ENCODE data around the gene IFT22.
"Not testable (repeated sequence)": the region's sequence is repeated elsewhere in the genome, so short reads cannot be mapped to it uniquely, and the experiment has no call there.

Gene IFT22

GRCh38 chr7:101321491-101322401 is at the start of gene IFT22:
IFT22 (minus strand) TSS chr7:101321812; CDS start chr7:101321709, 103 bp downstream.
- peak; percentile 87 for DNase-seq

- DNase-seq, result no peak
Observed at GRCh38 chr7:101370836-101371235, 49.2 kb upstream of the IFT22 start.

- no peak for DNase-seq
Observed at GRCh38 chr7:101368422-101369165, 47.0 kb upstream of the IFT22 start.

DNA sequence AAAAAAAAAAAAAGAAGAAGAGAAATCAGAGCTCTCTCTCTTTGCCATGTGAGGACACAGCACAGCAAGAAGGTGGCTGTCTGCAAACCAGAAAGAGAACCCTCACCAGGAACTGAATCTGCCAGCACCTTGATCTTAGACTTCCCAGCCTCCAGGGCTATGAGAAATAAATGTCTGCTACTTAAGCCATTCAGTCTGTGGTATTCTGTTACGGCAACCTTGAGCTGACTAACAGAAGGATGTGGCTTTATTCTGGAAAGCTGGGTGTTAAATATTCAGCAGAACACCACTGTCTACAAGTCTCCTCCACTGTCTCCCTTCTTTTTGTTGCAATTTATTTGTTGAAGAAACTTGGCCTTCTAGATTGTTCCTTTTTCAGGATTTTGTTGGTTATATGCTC is 46.1 kb upstream of the IFT22 start:
- no peak for DNase-seq

DNA sequence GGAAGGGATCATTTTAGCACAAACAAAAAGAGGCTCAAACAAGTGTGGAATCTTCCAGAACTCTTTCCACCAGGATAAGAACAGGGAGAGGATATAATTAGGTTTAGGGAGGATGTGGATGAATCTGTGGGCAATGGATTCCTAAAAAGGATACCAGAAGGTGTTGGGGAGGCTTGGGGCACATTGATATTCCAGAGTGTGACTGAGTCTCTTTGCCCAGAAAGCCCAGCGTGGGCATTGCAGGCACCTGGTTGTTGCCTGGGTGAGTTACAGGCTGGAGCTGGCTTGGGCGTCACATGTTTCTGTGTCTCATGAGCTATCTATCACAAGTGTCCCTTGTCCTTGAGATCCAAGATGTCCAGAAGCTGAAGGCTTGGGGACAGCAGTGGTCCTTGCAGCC is 44.3 kb upstream of the IFT22 start:
- DNase-seq, result no peak

- peak; percentile 64 for DNase-seq
Observed at GRCh38 chr7:101363734-101364374, 42.2 kb upstream of the IFT22 start.

GRCh38 chr7:101363196-101363733 is 41.7 kb upstream of the IFT22 start:
- no peak for DNase-seq

DNA sequence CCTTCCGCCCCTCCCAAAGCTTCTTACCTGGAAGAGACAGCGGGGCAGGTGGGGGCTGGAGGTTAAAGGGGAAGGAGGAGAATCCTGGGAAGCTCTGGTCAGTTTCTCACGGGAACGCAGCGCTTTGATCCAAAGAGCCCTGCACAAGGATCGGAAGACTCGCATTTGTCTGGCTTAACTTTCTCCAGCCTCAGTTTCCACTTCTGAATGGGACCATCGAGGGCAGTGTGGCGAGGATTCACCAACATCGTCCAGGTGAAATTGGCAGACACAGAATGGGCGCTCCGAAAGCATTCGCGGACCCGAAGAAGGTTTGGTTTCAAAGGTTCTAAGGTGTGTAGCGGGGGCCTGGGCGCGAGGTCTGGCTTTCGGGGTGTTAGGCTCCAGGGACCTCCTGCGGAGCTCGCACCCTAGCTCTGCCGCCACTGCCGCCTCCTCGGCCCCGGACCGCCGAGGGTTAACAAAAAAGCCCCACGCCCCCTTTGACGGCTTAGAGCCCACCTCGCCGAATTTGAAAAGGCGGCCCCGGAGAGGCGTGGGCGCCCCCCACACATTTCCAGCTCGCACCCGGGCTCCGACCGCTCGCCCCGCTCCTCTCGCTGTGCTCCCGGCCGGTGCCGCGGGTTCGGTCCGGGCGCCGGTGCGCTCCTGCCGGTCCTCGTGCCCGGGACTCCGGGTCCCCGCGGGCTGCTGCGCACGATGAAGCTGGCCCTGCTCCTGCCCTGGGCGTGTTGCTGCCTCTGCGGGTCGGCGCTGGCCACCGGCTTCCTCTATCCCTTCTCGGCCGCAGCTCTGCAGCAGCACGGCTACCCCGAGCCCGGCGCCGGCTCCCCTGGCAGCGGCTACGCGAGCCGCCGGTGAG is 41.0 kb upstream of the IFT22 start, which contains the start of gene COL26A1:
Gene COL26A1, plus strand, starts transcription at position 542 of the 862 bp plus-strand sequence. Its CDS starts 158 bp downstream, at position 700.
- DNase-seq, result no peak

GRCh38 chr7:101357433-101357832 is 35.8 kb upstream of the IFT22 start:
- no peak for DNase-seq

GRCh38 chr7:101352920-101353308 is 31.3 kb upstream of the IFT22 start:
- no peak for DNase-seq

DNA sequence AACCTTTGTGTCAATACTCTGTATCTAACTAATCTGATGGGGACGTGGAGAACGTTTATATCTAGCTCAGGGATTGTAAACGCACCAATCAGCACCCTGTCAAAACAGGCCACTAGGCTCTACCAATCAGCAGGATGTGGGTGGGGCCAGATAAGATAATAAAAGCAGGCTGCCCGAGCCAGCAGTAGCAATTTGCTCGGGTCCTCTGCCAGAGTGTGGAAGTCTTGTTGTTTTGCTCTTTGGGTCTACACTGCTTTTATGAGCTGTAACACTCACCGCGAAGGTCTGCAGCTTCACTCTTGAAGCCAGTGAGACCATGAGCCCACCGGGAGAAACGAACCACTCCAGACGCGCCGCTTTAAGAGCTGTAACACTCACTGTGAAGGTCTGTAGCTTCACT is 27.7 kb upstream of the IFT22 start:
- DNase-seq, result not testable (repeated sequence)

DNA sequence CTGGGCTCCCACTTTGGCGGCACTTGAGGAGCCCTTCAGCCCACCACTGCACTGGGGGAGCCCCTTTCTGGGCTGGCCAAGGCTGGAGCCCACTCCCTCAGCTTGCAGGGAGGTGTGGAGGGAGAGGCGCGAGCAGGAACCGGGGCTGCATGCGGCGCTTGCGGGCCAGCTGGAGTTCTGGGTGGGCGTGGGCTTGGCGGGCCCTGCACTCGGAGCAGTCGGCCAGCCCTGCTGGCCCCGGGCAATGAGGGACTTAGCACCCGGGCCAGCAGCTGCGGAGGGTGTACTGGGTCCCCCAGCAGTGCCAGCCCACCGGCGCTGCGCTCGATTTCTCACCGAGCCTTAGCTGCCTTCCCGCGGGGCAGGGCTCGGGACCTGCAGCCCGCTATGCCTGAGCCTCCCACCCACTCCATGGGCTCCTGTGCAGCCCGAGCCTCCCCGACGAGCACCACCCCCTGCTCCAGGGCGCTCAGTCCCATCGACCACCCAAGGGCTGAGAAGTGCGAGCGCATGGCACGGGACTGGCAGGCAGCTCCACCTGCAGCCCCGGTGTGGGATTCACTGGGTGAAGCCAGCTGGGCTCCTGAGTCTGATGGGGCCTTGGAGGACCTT is 26.9 kb upstream of the IFT22 start:
- not testable (repeated sequence) for DNase-seq

- DNase-seq, result no peak
Observed at GRCh38 chr7:101347477-101347876, 25.9 kb upstream of the IFT22 start.

DNA sequence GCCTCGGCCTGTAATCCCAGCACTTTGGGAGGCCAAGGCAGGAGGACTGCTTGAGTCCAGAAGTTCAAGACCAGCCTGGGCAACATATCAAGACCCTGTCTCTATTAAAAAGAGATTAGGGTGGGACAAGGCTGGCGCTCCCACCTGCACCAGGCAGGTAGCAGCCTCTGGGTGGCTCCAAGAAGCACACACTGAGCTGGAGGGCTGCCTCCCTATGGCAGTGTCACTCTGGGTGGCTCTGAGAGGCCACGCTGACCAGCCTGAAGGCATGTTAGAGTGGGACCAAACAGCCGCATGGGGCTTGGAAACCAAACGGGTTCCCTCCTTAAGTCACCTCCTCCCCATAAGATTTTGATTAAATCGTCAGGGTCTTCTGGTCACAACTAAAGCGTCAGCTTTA is 21.3 kb upstream of the IFT22 start:
- no peak for DNase-seq

DNA sequence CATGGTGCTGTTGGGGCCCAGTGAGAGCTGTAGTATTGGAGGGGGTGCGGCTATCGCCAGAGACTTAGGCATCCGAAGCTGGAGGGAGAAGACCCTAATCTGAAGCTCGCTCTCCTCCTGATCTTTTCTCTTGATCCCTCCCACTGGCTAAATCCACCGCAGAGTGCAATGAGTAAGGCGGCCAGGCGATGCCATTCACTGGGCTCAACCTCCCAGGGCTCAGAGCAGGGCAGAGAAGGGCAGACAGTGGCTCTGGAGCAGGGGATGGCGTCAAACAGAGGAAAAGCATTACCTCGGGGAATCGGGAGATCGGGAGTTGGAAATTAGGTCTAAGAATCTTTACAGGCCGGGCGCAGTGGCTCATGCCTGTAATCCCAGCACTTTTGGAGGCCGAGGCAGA is 18.8 kb upstream of the IFT22 start:
- no peak for DNase-seq

DNA sequence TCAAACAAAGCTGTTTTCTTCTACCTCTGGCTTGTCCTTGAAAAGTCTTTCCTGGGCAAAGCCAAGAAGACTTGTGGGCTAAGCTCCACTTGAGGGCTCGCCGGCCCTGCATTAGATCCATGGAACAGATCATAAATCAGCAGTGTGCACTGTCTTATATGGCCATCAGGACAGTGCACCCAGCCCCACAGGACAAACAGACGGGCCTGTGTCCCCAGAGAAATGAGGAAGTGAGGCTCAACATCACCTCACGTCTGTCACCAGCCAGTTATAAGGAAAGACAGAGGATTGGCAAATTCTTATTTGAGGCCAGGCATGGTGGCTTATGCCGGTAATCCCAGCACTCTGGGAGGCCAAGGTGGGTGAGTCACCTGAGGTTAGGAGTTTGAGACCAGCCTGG is 12.3 kb upstream of the IFT22 start:
- no peak for DNase-seq

DNA sequence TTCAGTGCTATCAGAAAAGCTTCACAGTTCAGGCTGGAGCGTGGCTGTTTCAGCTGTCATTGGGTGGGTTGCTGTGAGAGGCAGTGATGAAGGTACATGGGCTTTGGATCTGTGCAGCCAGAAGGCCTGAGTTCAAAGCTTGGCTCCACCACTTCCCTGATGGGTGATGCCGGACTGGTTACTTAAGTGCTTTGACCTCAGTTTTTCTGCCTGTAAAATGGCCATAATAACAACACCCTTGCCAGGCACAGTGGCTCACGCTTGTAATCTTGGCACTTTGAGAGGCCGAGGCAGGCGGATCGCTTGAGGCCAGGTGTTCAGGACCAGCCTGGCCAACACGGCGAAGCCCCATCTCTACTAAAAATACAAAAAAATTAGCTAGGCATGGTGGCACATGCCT is 10.4 kb upstream of the IFT22 start:
- no peak for DNase-seq

DNA sequence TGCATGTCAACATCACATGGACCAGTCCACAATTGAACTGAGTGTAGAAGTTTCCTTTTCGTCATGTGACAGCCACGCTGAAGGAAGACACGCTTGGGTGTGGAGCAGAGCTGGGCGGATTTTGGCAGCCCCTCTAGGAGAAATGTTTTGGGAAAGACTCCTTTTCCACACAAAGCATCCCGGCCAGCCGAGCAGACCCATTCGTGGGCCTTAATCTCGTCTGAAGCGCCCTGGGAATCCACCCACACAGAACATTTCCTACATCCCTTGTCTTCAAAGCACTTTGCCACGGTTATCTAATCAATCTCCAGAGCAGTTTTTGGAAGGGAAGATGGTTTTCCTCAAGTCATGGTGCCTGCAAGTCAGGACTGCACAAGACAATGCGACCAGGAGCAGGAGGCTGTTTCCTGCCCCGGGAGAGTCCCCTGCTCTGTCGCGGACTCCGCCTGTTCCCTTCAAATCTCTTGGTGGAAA is 8.4 kb upstream of the IFT22 start:
- DNase-seq, result no peak

GRCh38 chr7:101328159-101328558 is 6.5 kb upstream of the IFT22 start:
- no peak for DNase-seq

- no peak for DNase-seq
Observed at GRCh38 chr7:101319401-101319800, 2.2 kb downstream of the IFT22 start.

DNA sequence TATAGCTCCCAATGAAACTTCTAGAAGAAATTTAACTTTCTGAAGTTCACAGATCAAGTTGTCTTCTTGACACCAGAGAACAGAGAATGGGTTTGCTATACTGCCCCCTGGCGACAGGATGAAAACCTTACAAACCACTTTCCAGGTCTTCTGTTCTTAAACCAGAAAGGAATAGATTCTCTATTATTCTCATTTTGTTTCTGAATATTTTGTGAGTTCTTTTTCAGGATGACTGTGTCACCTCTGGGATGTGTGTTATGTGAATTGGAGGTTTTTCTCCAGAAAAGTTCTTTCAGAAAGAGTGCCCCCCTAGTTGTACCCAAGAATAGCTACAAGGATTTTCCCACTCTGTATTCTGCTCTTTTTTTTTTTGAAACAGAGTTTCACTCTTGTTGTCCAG is 6.3 kb downstream of the IFT22 start:
- peak; percentile 56 for DNase-seq

Data from CD4-positive, alpha-beta T cell treated with Interleukin-12 subunit alpha and Interleukin-12 subunit beta, for 1 hour (primary cell).